H1 (cell line): ENCODE results near the gene SDHAF2. TPM values are rescaled to one million over a fixed set of nuclear protein-coding genes. Genes with fewer than 3 reads are reported as not detected.

Experiments
- CTCF ChIA-PET: fragments of 300-600 bp; sonication (Branson Sonifier 250); formaldehyde crosslinking; loops from one replicate; lab custom pipeline; 2021; ENCODE audit not compliant: partially characterized antibody; lab: Charles Lee
- POLR2A ChIA-PET: fragments of 300-600 bp; sonication (Branson Sonifier 250); formaldehyde crosslinking; loops from one replicate; lab custom pipeline; 2021; ENCODE audit warnings: inconsistent platforms; ENCODE audit not compliant: partially characterized antibody; lab: Charles Lee
- DNase-seq, 2 experiments: peaks; one replicate each; pipeline versions ENCODE4 v3.0.0 to v3.0.0-alpha.2; 2010 to 2022; ENCODE audit warnings: low spot score in 2 of 2, low read depth in 1 of 2, mixed read lengths in 1 of 2
- FAIRE-seq: peaks from 2 replicates; lab custom pipeline; 2011; peaks lifted over from hg19 to GRCh38; lab: Jason Lieb, UNC
- H2AFZ ChIP-seq: 2 replicates; pipeline ENCODE4 v1.8.1; 2012; ENCODE audit warnings: low read length, inconsistent platforms
- H2AK5ac ChIP-seq: 2 replicates; pipeline ENCODE4 v1.6.1; 2013; ENCODE audit warnings: low read depth, low read length
- H2BK120ac ChIP-seq: replicated peaks from 2 replicates; pipeline ENCODE3; 2013; ENCODE audit warnings: low read depth, low read length, inconsistent platforms
- H2BK12ac ChIP-seq: 2 replicates; pipeline ENCODE4 v1.6.1; 2013; ENCODE audit warnings: low read depth, low read length
- H2BK15ac ChIP-seq: 2 replicates; pipeline ENCODE4 v1.6.1; 2013; ENCODE audit warnings: low read length
- H2BK20ac ChIP-seq: 2 replicates; pipeline ENCODE4 v1.6.1; 2013; ENCODE audit warnings: low read length
- H2BK5ac ChIP-seq: 2 replicates; pipeline ENCODE4 v1.6.1; 2013; ENCODE audit warnings: low read depth, low read length
- H3K14ac ChIP-seq: 2 replicates; pipeline ENCODE4 v1.6.1; 2013; ENCODE audit warnings: inconsistent platforms; ENCODE audit not compliant: insufficient read length
- H3K18ac ChIP-seq: 2 replicates; pipeline ENCODE4 v1.6.1; 2013; ENCODE audit warnings: low read length; ENCODE audit errors: extremely low read depth
- H3K23ac ChIP-seq: 2 replicates; pipeline ENCODE4 v1.6.1; 2013; ENCODE audit warnings: inconsistent platforms; ENCODE audit not compliant: insufficient read length
- H3K23me2 ChIP-seq: 2 replicates; pipeline ENCODE4 v1.6.1; 2013; ENCODE audit warnings: low read depth, low read length
- H3K27ac ChIP-seq: 2 replicates; pipeline ENCODE4 v1.6.1; 2011; ENCODE audit warnings: low read depth, low read length, inconsistent platforms
- H3K27me3 ChIP-seq, 4 experiments: replicated peaks in 1 of 4; 1 replicate in 1 of 4; 2 replicates in 3 of 4; pipeline versions ENCODE4 v1.6.1 to v1.8.1; 2011 to 2013; ENCODE audit warnings: low read length in 3 of 4, mild to moderate bottlenecking in 3 of 4, inconsistent platforms in 2 of 4, mixed read lengths in 2 of 4, moderate library complexity in 1 of 4; ENCODE audit not compliant: control insufficient read depth in 3 of 4, insufficient read depth in 3 of 4; ENCODE audit errors: extremely low read depth in 1 of 4
- H3K36me3 ChIP-seq, 4 experiments: 2 replicates each; pipeline versions ENCODE4 v1.6.1 to v1.8.1; 2011 to 2013; ENCODE audit warnings: mild to moderate bottlenecking in 4 of 4, low read length in 3 of 4, moderate library complexity in 2 of 4, control low read depth in 1 of 4, inconsistent platforms in 1 of 4; ENCODE audit not compliant: insufficient read depth in 4 of 4, control insufficient read depth in 2 of 4
- H3K4ac ChIP-seq: replicated peaks from 2 replicates; pipeline ENCODE3; 2013; ENCODE audit warnings: low read length, low read depth, mixed read lengths, inconsistent platforms; ENCODE audit not compliant: insufficient read length
- H3K4me1 ChIP-seq, 4 experiments: replicated peaks in 1 of 4; 1 replicate in 1 of 4; 2 replicates in 3 of 4; pipeline versions ENCODE4 v1.6.1 to v1.8.1; 2011 to 2013; ENCODE audit warnings: low read length in 3 of 4, inconsistent platforms in 2 of 4, mixed read lengths in 1 of 4; ENCODE audit not compliant: insufficient read depth in 4 of 4, control insufficient read depth in 3 of 4
- H3K4me2 ChIP-seq, 2 experiments: 2 replicates each; pipeline versions ENCODE4 v1.6.1 to v1.8.1; 2011 to 2013; ENCODE audit warnings: low read depth in 2 of 2, low read length in 2 of 2, control low read depth in 1 of 2, inconsistent platforms in 1 of 2, mild to moderate bottlenecking in 1 of 2; ENCODE audit not compliant: insufficient read depth in 1 of 2
- H3K4me3 ChIP-seq, 4 experiments: fragments of 200-600, 300-600 bp in 1 of 4; sonication (generic), shearing (Covaris generic), sonication (Bioruptor Twin) in 1 of 4; 2 replicates each; pipeline versions ENCODE4 v1.5.1 to v1.8.1; 2011 to 2016; ENCODE audit warnings: low read length in 4 of 4, low read depth in 3 of 4, control low read depth in 2 of 4, inconsistent platforms in 2 of 4, mild to moderate bottlenecking in 2 of 4, mixed read lengths in 1 of 4, moderate library complexity in 1 of 4; ENCODE audit not compliant: insufficient read depth in 2 of 4; ENCODE audit errors: extremely low read depth in 1 of 4
- H3K56ac ChIP-seq: replicated peaks from 2 replicates; pipeline ENCODE3; 2013; ENCODE audit warnings: low read depth, mild to moderate bottlenecking, mixed read lengths, low read length, inconsistent platforms; ENCODE audit not compliant: insufficient read length
- H3K79me1 ChIP-seq: 2 replicates; pipeline ENCODE4 v1.6.1; 2013; ENCODE audit warnings: low read depth, low read length, control low read depth
- H3K79me2 ChIP-seq, 2 experiments: 2 replicates each; pipeline versions ENCODE4 v1.6.1 to v1.8.1; 2012 to 2013; ENCODE audit warnings: low read length in 2 of 2, mild to moderate bottlenecking in 2 of 2, inconsistent platforms in 1 of 2; ENCODE audit not compliant: insufficient read depth in 2 of 2, control insufficient read depth in 1 of 2
- H3K9ac ChIP-seq, 4 experiments: replicated peaks in 1 of 4; 1 replicate in 1 of 4; 2 replicates in 3 of 4; pipeline versions ENCODE4 v1.6.1 to v1.8.1; 2011 to 2013; ENCODE audit warnings: low read depth in 3 of 4, low read length in 3 of 4, control low read depth in 2 of 4, mild to moderate bottlenecking in 2 of 4, moderate library complexity in 2 of 4, inconsistent platforms in 1 of 4; ENCODE audit errors: extremely low read depth in 1 of 4
- H3K9me3 ChIP-seq, 2 experiments: 2 replicates each; pipeline versions ENCODE4 v1.6.1 to v1.8.1; 2012 to 2013; ENCODE audit warnings: mild to moderate bottlenecking in 2 of 2, moderate library complexity in 2 of 2, control low read depth in 1 of 2, inconsistent platforms in 1 of 2, low read depth in 1 of 2, low read length in 1 of 2, mixed read lengths in 1 of 2; ENCODE audit not compliant: insufficient read depth in 2 of 2
- H4K20me1 ChIP-seq, 2 experiments: replicated peaks in 1 of 2; 2 replicates each; pipeline versions ENCODE3 to v1.8.1; 2011 to 2013; ENCODE audit warnings: inconsistent platforms in 2 of 2, low read length in 2 of 2, mild to moderate bottlenecking in 1 of 2; ENCODE audit not compliant: insufficient read depth in 2 of 2, control insufficient read depth in 1 of 2
- H4K5ac ChIP-seq: 2 replicates; pipeline ENCODE4 v1.6.1; 2013; ENCODE audit warnings: low read length, low read depth, mixed read lengths, inconsistent platforms; ENCODE audit not compliant: insufficient read length
- H4K8ac ChIP-seq: 2 replicates; pipeline ENCODE4 v1.8.0; 2013; ENCODE audit warnings: mild to moderate bottlenecking, moderate library complexity, low read length, inconsistent platforms; ENCODE audit not compliant: insufficient read depth; ENCODE audit errors: extremely low read depth
- H4K91ac ChIP-seq: replicated peaks from 2 replicates; pipeline ENCODE3; 2013; ENCODE audit warnings: low read length, mixed read lengths, inconsistent platforms; ENCODE audit not compliant: insufficient read length
- BCL11A ChIP-seq, 2 experiments: IDR thresholded peaks; one replicate each; pipeline ENCODE4 v1.6.1; 2011; ENCODE audit warnings: low read depth in 2 of 2, low read length in 2 of 2, mild to moderate bottlenecking in 2 of 2
- BRCA1 ChIP-seq: IDR thresholded peaks from 2 replicates; pipeline ENCODE4 v1.6.1; 2012; ENCODE audit warnings: low read depth, low read length, improper control_type of control experiment
- CTCF ChIP-seq, 3 experiments: IDR thresholded peaks; 1 replicate in 2 of 3; 2 replicates in 1 of 3; pipeline versions ENCODE4 v1.5.1 to v1.6.1; 2011; ENCODE audit warnings: low read length in 3 of 3, mild to moderate bottlenecking in 3 of 3, inconsistent platforms in 2 of 3, low read depth in 1 of 3, moderate library complexity in 1 of 3; ENCODE audit not compliant: insufficient read depth in 1 of 3; ENCODE audit errors: control extremely low read depth in 1 of 3
- JUND ChIP-seq: IDR thresholded peaks from 2 replicates; pipeline ENCODE4 v1.6.1; 2011; ENCODE audit warnings: mild to moderate bottlenecking, improper control_type of control experiment, low read length
- NANOG ChIP-seq: IDR thresholded peaks from 2 replicates; pipeline ENCODE4 v1.6.1; 2011; ENCODE audit warnings: low read length, low read depth, mild to moderate bottlenecking, inconsistent platforms; ENCODE audit not compliant: insufficient read depth, poor library complexity, severe bottlenecking
- NRF1 ChIP-seq: IDR thresholded peaks from 2 replicates; pipeline ENCODE4 v1.6.1; 2011; ENCODE audit warnings: mild to moderate bottlenecking, low read depth, low read length, improper control_type of control experiment
- SP2 ChIP-seq: IDR thresholded peaks from 2 replicates; pipeline ENCODE4 v1.6.1; 2012; ENCODE audit warnings: mild to moderate bottlenecking, low read length, inconsistent platforms
- TAF1 ChIP-seq: IDR thresholded peaks from 2 replicates; pipeline ENCODE4 v1.6.1; 2011; ENCODE audit warnings: mild to moderate bottlenecking, low read depth, low read length
- USF2 ChIP-seq: IDR thresholded peaks from 2 replicates; pipeline ENCODE4 v1.6.1; 2011; ENCODE audit warnings: low read length, improper control_type of control experiment
- WGBS, 2 experiments: shearing (Covaris generic) in 1 of 2; methylation state at CpG; one replicate each; pipeline versions ENCODE4 v1.1.6 to v1.1.7; 2013 to 2015; ENCODE audit warnings: low lambda C conversion rate in 2 of 2, mixed read lengths in 2 of 2, inconsistent platforms in 1 of 2, low coverage in 1 of 2, missing lambda C conversion rate in 1 of 2; ENCODE audit not compliant: insufficient replicate concordance in 2 of 2, insufficient coverage in 1 of 2, insufficient read length in 1 of 2; ENCODE audit errors: extremely low coverage in 1 of 2, missing lambda C conversion rate in 1 of 2; 5-methylcytosine and 5-hydroxymethylcytosine counted together
- polyA plus RNA-seq, 7 experiments: library from polyadenylated mRNA; depleted of rRNA in 3 of 7; stranded (reverse) in 5 of 7; unstranded in 2 of 7; fragments of >200 nt in 5 of 7; fragments of 200-250 nt in 2 of 7; gene quantifications; 1 replicate in 5 of 7; 2 replicates in 1 of 7; 4 replicates in 1 of 7; pipeline versions ENCODE4 v1.2.1 to v1.2.3, GENCODE V29; 2011 to 2013; ENCODE audit warnings: missing spikeins in 2 of 7, mixed read lengths in 2 of 7
- total RNA-seq: library from RNA; stranded (reverse); fragmentation: NEBNext Ultra II Directional; extraction: Animal tissue kit (Norgen Biotek cat#: 25700); gene quantifications from 2 replicates; pipeline ENCODE4 v1.2.1, GENCODE V29; 2021
- TF ChIP-seq, protein P1 (sequence below): IDR thresholded peaks from 2 replicates; pipeline ENCODE4 v1.6.1; 2012; ENCODE audit warnings: inconsistent platforms

SDHAF2 gene
- total and polyA plus RNA-seq, 2 of the 8 experiments (the other 6 are each of a cell fraction or from before 2014, with no cell fraction given) = 41.0 to 114 TPM

DNA sequence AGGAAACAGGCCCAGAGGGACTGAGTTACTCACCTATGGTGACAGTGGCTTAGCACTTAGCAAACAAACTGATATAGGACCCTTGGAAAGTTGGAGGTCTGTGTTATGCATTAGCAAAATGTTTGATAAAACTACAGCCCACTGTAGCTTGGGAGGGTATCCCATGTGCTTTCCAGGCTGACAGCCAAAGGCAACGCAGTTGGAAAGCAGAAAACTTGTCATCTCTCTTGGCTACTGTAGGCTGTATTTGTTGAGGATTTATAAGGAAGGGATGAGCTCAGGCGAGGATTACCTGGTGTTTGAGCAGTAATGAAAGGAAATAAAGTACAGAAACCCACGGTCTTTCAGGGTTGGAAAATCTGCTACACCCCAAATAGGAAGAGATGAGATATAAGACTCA is 23.8 kb downstream of the SDHAF2 start:
- no peak overlapping the region for H3K27ac ChIP-seq
- H3K79me2 ChIP-seq = no peaks in the 10 kb centered on the region
- H3K9me3 ChIP-seq = no peaks in the 10 kb centered on the region
- no peak overlapping the region for H3K23ac ChIP-seq
- no peaks in the 10 kb centered on the region; the same call in 1 of the 2 replicates for H3K79me1 ChIP-seq
- H4K20me1 ChIP-seq = peaks cover 0 to 3% of the 10 kb centered on the region in 2 experiments
- no peak overlapping the region for H2BK20ac ChIP-seq
- H2BK15ac ChIP-seq = no peak overlapping the region
- H4K91ac ChIP-seq = no peak overlapping the region
- 93% methylated on average over 3 of the region's 3 CpGs; no CpG with 5 or more reads in 1 of the 2 experiments for WGBS, 2 experiments
- ChIA-PET POLR2A (interaction anchor here (0.6 to 0.9 kb wide), 2 partner anchors 28 to 44 kb away, joined by 3 read pairs; no protein-coding TSS in a partner anchor), CTCF (interaction anchor here (1.3 to 57.8 kb wide), 4 partner anchors 7 to 64 kb away, joined by 3 to 2106 read pairs (median 6); partner anchors contain the start of gene LRRC10B)
- H3K36me3 ChIP-seq = peaks cover 0 to 20% (median 6%) of the 10 kb centered on the region in 4 experiments; a peak in 5 of 8 replicates
- DNase-seq (no peak), FAIRE-seq (no peak)
- no peak overlapping the region for H2BK5ac ChIP-seq
- H3K4ac ChIP-seq = no peak overlapping the region
- no peak overlapping the region for H4K5ac ChIP-seq
- no peak overlapping the region for H2BK12ac ChIP-seq
- H4K8ac ChIP-seq = no peak overlapping the region
- H3K23me2 ChIP-seq = no peaks in the 10 kb centered on the region
- H3K14ac ChIP-seq = no peak overlapping the region
- no peak overlapping the region for H3K4me3 ChIP-seq
- H2AK5ac ChIP-seq = no peak overlapping the region
- H3K27me3 ChIP-seq = no peaks in the 10 kb centered on the region
- no peak overlapping the region for H3K4me2 ChIP-seq
- no peak overlapping the region for H2AFZ ChIP-seq
- H3K18ac ChIP-seq = no peak overlapping the region
- H3K9ac ChIP-seq = no peak overlapping the region
- no peak overlapping the region for H2BK120ac ChIP-seq
- H3K4me1 ChIP-seq = no peaks in the 10 kb centered on the region
- no peak overlapping the region for H3K56ac ChIP-seq
- TF ChIP-seq NANOG (no peak), BCL11A (IDR thresholded peaks at IDR 0.05; ENCODE audit: low read depth in 2 of 2, low read length in 2 of 2) (no peak), TAF1 (no peak), SP2 (no peak), CTCF (IDR thresholded peaks at IDR 0.05; ENCODE audit: control extremely low read depth in 1 of 3, insufficient read depth in 1 of 3, low read depth in 1 of 3, low read length in 3 of 3) (no peak), JUND (no peak), BRCA1 (no peak), NRF1 (no peak), USF2 (no peak)
- TF ChIP-seq, protein P1, sequence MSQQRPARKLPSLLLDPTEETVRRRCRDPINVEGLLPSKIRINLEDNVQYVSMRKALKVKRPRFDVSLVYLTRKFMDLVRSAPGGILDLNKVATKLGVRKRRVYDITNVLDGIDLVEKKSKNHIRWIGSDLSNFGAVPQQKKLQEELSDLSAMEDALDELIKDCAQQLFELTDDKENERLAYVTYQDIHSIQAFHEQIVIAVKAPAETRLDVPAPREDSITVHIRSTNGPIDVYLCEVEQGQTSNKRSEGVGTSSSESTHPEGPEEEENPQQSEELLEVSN = no peak
